Stimulated activated naive CD8-positive, alpha-beta T cell treated with anti-CD3 and anti-CD28 coated beads, Interleukin-15, Interleukin-2, amounts not matched to agents 100 ng/mL and 50 ng/mL, for 24 hours (primary cell): ENCODE data around the gene GLRA3.
"Not testable (repeated sequence)": the region's sequence is repeated elsewhere in the genome, so short reads cannot be mapped to it uniquely, and the experiment has no call there.

Experiments used
- H3K27ac Mint-ChIP-seq: one replicate; pipeline ENCODE4 v1.8.0; 2021; ENCODE audit warnings: mild to moderate bottlenecking, mixed read lengths
- H3K27me3 Mint-ChIP-seq: one replicate; pipeline ENCODE4 v1.8.0; 2021; ENCODE audit warnings: mixed read lengths
- H3K36me3 Mint-ChIP-seq: one replicate; pipeline ENCODE4 v1.8.0; 2021; ENCODE audit warnings: low read depth, mixed read lengths
- H3K4me1 Mint-ChIP-seq: one replicate; pipeline ENCODE4 v1.8.0; 2021; ENCODE audit warnings: low read depth, mixed read lengths
- H3K4me3 Mint-ChIP-seq: one replicate; pipeline ENCODE4 v1.8.0; 2021; ENCODE audit warnings: mild to moderate bottlenecking, mixed read lengths
- H3K9me3 Mint-ChIP-seq: one replicate; pipeline ENCODE4 v1.8.0; 2021; ENCODE audit warnings: mixed read lengths

GLRA3 gene

GRCh38 chr4:174848596-174848995, 19.5 kb upstream of the GLRA3 start:
- Mint-ChIP-seq H3K27me3 (no peaks in the 10 kb centered on the region), H3K4me3 (no peak overlapping the region), H3K4me1 (no peaks in the 10 kb centered on the region), H3K9me3 (peaks cover 3% of the 10 kb centered on the region), H3K36me3 (no peaks in the 10 kb centered on the region), H3K27ac (no peak overlapping the region)

GRCh38 chr4:174847801-174848427, 18.9 kb upstream of the GLRA3 start:
- H3K36me3 Mint-ChIP-seq: no peaks in the 10 kb centered on the region
- no peaks in the 10 kb centered on the region for H3K27me3 Mint-ChIP-seq
- H3K4me3 Mint-ChIP-seq: no peak overlapping the region
- peaks cover 3% of the 10 kb centered on the region for H3K9me3 Mint-ChIP-seq
- no peaks in the 10 kb centered on the region for H3K4me1 Mint-ChIP-seq
- H3K27ac Mint-ChIP-seq: no peak overlapping the region

GRCh38 chr4:174835536-174835935, 6.5 kb upstream of the GLRA3 start:
- H3K27ac Mint-ChIP-seq: no peak overlapping the region
- peaks cover 4% of the 10 kb centered on the region for H3K9me3 Mint-ChIP-seq
- no peaks in the 10 kb centered on the region for H3K4me1 Mint-ChIP-seq
- H3K27me3 Mint-ChIP-seq: peaks cover 8% of the 10 kb centered on the region
- no peaks in the 10 kb centered on the region for H3K36me3 Mint-ChIP-seq
- no peak overlapping the region for H3K4me3 Mint-ChIP-seq

GRCh38 chr4:174834477-174834876, 5.4 kb upstream of the GLRA3 start:
- H3K36me3 Mint-ChIP-seq: no peaks in the 10 kb centered on the region
- H3K4me3 Mint-ChIP-seq: no peak overlapping the region

GRCh38 chr4:174826660-174827059, 2.4 kb downstream of the GLRA3 start:
- Mint-ChIP-seq H3K36me3 (peaks cover 7% of the 10 kb centered on the region), H3K27ac (no peak overlapping the region), H3K27me3 (peaks cover 26% of the 10 kb centered on the region), H3K4me3 (no peak overlapping the region), H3K9me3 (peaks cover 11% of the 10 kb centered on the region), H3K4me1 (peaks cover 5% of the 10 kb centered on the region)

More at GRCh38 chr4:174834477-174834876, 5.4 kb upstream of the GLRA3 start:
- H3K27ac Mint-ChIP-seq: no peak overlapping the region
- peaks cover 17% of the 10 kb centered on the region for H3K27me3 Mint-ChIP-seq
- H3K4me1 Mint-ChIP-seq: no peaks in the 10 kb centered on the region
- H3K9me3 Mint-ChIP-seq: peaks cover 4% of the 10 kb centered on the region

- no peak overlapping the region for H3K4me3 Mint-ChIP-seq
- no peaks in the 10 kb centered on the region for H3K36me3 Mint-ChIP-seq
- H3K4me1 Mint-ChIP-seq: no peaks in the 10 kb centered on the region
- peaks cover 7% of the 10 kb centered on the region for H3K9me3 Mint-ChIP-seq
- H3K27me3 Mint-ChIP-seq: no peaks in the 10 kb centered on the region
- no peak overlapping the region for H3K27ac Mint-ChIP-seq
These were observed 13.8 kb downstream of the GLRA3 start for GRCh38 chr4:174815282-174815681.

GRCh38 chr4:174813292-174813691, 15.8 kb downstream of the GLRA3 start:
- peaks cover 7% of the 10 kb centered on the region for H3K9me3 Mint-ChIP-seq
- H3K27me3 Mint-ChIP-seq: no peaks in the 10 kb centered on the region
- no peak overlapping the region for H3K27ac Mint-ChIP-seq
- H3K36me3 Mint-ChIP-seq: no peaks in the 10 kb centered on the region
- no peak overlapping the region for H3K4me3 Mint-ChIP-seq
- H3K4me1 Mint-ChIP-seq: no peaks in the 10 kb centered on the region

GRCh38 chr4:174810834-174811233, 18.2 kb downstream of the GLRA3 start:
- no peak overlapping the region for H3K27ac Mint-ChIP-seq
- peaks cover 7% of the 10 kb centered on the region for H3K9me3 Mint-ChIP-seq
- H3K4me3 Mint-ChIP-seq: no peak overlapping the region
- H3K27me3 Mint-ChIP-seq: no peaks in the 10 kb centered on the region
- H3K36me3 Mint-ChIP-seq: no peaks in the 10 kb centered on the region
- H3K4me1 Mint-ChIP-seq: no peaks in the 10 kb centered on the region

- peaks cover 6% of the 10 kb centered on the region for H3K9me3 Mint-ChIP-seq
- no peaks in the 10 kb centered on the region for H3K36me3 Mint-ChIP-seq
These were observed 20.2 kb downstream of the GLRA3 start for GRCh38 chr4:174808836-174809235.

GRCh38 chr4:174808119-174808518, 20.9 kb downstream of the GLRA3 start:
- Mint-ChIP-seq H3K4me1 (no peaks in the 10 kb centered on the region), H3K27ac (no peak overlapping the region), H3K9me3 (peaks cover 6% of the 10 kb centered on the region), H3K4me3 (no peak overlapping the region), H3K27me3 (no peaks in the 10 kb centered on the region), H3K36me3 (no peaks in the 10 kb centered on the region)

More at GRCh38 chr4:174808836-174809235, 20.2 kb downstream of the GLRA3 start:
- Mint-ChIP-seq H3K4me1 (no peaks in the 10 kb centered on the region), H3K4me3 (no peak overlapping the region), H3K27me3 (no peaks in the 10 kb centered on the region), H3K27ac (no peak overlapping the region)

GRCh38 chr4:174805746-174806145, 23.3 kb downstream of the GLRA3 start:
- peaks cover 16% of the 10 kb centered on the region for H3K9me3 Mint-ChIP-seq
- H3K4me1 Mint-ChIP-seq: no peaks in the 10 kb centered on the region
- H3K4me3 Mint-ChIP-seq: no peak overlapping the region
- no peaks in the 10 kb centered on the region for H3K36me3 Mint-ChIP-seq
- H3K27me3 Mint-ChIP-seq: no peaks in the 10 kb centered on the region
- H3K27ac Mint-ChIP-seq: no peak overlapping the region

- Mint-ChIP-seq H3K4me1 (no peaks in the 10 kb centered on the region), H3K36me3 (no peaks in the 10 kb centered on the region), H3K27ac (no peak overlapping the region), H3K4me3 (no peak overlapping the region), H3K9me3 (peaks cover 4% of the 10 kb centered on the region), H3K27me3 (no peaks in the 10 kb centered on the region)
These were observed 34.4 kb downstream of the GLRA3 start for GRCh38 chr4:174794543-174795094.

GRCh38 chr4:174789657-174790056, 39.4 kb downstream of the GLRA3 start:
- Mint-ChIP-seq H3K27me3 (no peaks in the 10 kb centered on the region), H3K9me3 (peaks cover 4% of the 10 kb centered on the region), H3K27ac (no peak overlapping the region), H3K4me1 (no peaks in the 10 kb centered on the region), H3K36me3 (no peaks in the 10 kb centered on the region), H3K4me3 (no peak overlapping the region)

- H3K4me3 Mint-ChIP-seq, H3K27ac Mint-ChIP-seq, H3K9me3 Mint-ChIP-seq, H3K36me3 Mint-ChIP-seq, H3K27me3 Mint-ChIP-seq, H3K4me1 Mint-ChIP-seq: not testable (repeated sequence)
These were observed 50.6 kb downstream of the GLRA3 start for GRCh38 chr4:174778274-174778986.

- Mint-ChIP-seq H3K27me3 (no peaks in the 10 kb centered on the region), H3K9me3 (no peaks in the 10 kb centered on the region), H3K27ac (no peak overlapping the region), H3K36me3 (no peaks in the 10 kb centered on the region), H3K4me1 (no peaks in the 10 kb centered on the region), H3K4me3 (no peak overlapping the region)
These were observed 53.7 kb downstream of the GLRA3 start for GRCh38 chr4:174775366-174775765.
